GM19438 (cell line): Measurements from ENCODE around the gene BAX.

Experiments
- ATAC-seq: cut with Tn5 transposase; IDR thresholded peaks from one replicate; pipeline ENCODE4 v1.9.1; 2021; ENCODE audit warnings: low read depth; ENCODE audit not compliant: unreplicated experiment

Gene BAX

GRCh38 chr19:49009828-49010227 lies 55.2 kb downstream of the BAX start:
- no peak for ATAC-seq

GRCh38 chr19:49010453-49010852 lies 55.8 kb downstream of the BAX start:
- ATAC-seq = no peak

GRCh38 chr19:49011194-49011593 lies 56.5 kb downstream of the BAX start:
- ATAC-seq = no peak
